Loucy (cell line): Measurements from ENCODE around the gene SLC16A10.

Experiments used
- CTCF ChIP-seq: fragments of 200-600 bp; sonication (generic); conservative IDR thresholded peaks from 2 replicates; pipeline ENCODE4 v1.5.1; 2014; ENCODE audit warnings: mild to moderate bottlenecking, antibody characterized with exemption, low read length
- EZH2phosphoT487 ChIP-seq: fragments of 200-600 bp; IDR thresholded peaks from 2 replicates; pipeline ENCODE4 v1.6.1; 2018; ENCODE audit warnings: antibody characterized with exemption, mild to moderate bottlenecking, moderate library complexity, borderline replicate concordance

GRCh38 chr6:111276736-111277135, 189.4 kb downstream of the SLC16A10 start:
- TF ChIP-seq EZH2phosphoT487, result no peak
- TF ChIP-seq CTCF, result no peak
